Stimulated activated CD8-positive, alpha-beta memory T cell treated with anti-CD3 and anti-CD28 coated beads, Interleukin-12 subunit alpha, Interleukin-12 subunit beta, amount 100 ng/mL, for 4 hours (primary cell): Measurements from ENCODE around the gene CENPVL3.
"Not testable (repeated sequence)": the region's sequence is repeated elsewhere in the genome, so short reads cannot be mapped to it uniquely, and the experiment has no call there.

ENCODE experiments used
- DNase-seq: peaks from one replicate; pipeline ENCODE4 v3.0.0-alpha.2; 2020; ENCODE audit warnings: low read depth

CENPVL3 gene

GRCh38 chrX:51618241-51619155 lies at the start of gene CENPVL3:
TSS of gene CENPVL3 (minus strand) at chrX:51618912. CDS start at chrX:51618873, 39 bp downstream.
- DNase-seq: not testable (repeated sequence)

GRCh38 chrX:51665981-51666380 lies 47.3 kb upstream of the CENPVL3 start:
- DNase-seq: no peak

- DNase-seq: no peak
Measured at GRCh38 chrX:51643377-51643776, 24.7 kb upstream of the CENPVL3 start.

GRCh38 chrX:51641421-51642021 lies 22.8 kb upstream of the CENPVL3 start:
- no peak for DNase-seq

- DNase-seq: not testable (repeated sequence)
Measured at GRCh38 chrX:51636511-51636910, 17.8 kb upstream of the CENPVL3 start.

DNA sequence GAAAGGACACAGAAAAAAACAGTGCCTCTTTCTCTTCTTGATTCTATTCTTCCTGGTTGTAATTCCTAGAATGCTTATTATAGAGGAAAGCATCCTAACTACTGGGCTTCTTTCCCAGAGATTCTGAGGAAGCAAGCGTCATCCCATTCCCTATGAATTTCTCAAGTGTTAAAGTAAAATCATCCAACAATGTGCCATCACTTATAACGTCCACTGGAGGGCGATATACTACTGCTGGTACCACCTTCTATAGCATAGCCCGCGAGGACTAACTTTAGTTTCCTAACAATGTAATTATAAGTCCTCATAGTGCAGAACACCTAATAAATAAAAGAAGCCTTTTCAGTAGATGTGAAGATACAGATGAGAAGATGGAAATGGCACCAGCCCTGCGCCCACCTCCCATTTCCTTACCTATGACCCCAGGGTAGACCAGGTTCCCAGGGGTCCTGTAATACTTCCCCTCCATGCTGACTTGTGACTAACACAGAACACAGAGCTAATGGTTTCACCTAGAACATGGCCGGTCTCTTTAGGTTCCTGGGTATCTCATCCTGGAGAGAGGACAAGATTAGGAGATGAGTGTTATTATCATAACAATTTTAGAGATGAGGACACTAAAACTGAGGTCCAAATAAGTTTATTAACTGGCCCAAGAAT lies 4.2 kb downstream of the CENPVL3 start:
- DNase-seq: no peak

DNA sequence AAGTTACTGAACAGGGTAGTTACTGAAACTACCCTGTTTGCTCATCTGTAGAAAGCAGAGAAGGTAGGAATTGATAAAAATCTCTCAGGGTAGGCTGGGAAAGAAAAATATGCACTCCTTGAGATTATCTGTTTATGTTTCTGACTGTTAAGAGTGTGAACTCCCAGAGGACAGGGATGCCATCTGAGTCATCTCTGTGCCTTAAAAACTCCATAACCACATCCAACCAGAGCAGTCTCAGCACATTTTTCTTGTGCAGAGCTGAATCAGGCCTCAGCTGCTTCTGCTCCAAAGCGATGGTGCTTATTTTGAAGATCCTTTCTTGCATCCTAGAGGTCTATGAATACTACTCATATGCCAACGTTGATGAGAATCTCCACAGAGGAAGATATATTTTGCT lies 9.9 kb downstream of the CENPVL3 start:
- no peak for DNase-seq

GRCh38 chrX:51608126-51608525 lies 10.6 kb downstream of the CENPVL3 start:
- DNase-seq: no peak

- DNase-seq: no peak
Measured at GRCh38 chrX:51606446-51606845, 12.3 kb downstream of the CENPVL3 start.

- no peak for DNase-seq
Measured at GRCh38 chrX:51598899-51599298, 19.8 kb downstream of the CENPVL3 start.

GRCh38 chrX:51571874-51572273 lies 46.8 kb downstream of the CENPVL3 start:
- DNase-seq: no peak

GRCh38 chrX:51569561-51569960 lies 49.2 kb downstream of the CENPVL3 start:
- DNase-seq: no peak

GRCh38 chrX:51568586-51568985 lies 50.1 kb downstream of the CENPVL3 start:
- DNase-seq: no peak
